Right atrium auricular region (tissue), 2 donors: ENCODE results near the gene SLC18A3. TPM values are rescaled to one million over a fixed set of nuclear protein-coding genes. Genes with fewer than 3 reads are reported as not detected.
A peak's percentile ranks its signal among the peaks of the same experiment; 100 is the strongest.

Experiments used
- DNase-seq: peaks from one replicate; pipeline ENCODE4 v3.0.0-alpha.2; 2019; ENCODE audit warnings: low spot score
- H3K27ac ChIP-seq, 2 donors: fragments of 200-600 bp; sonication (generic); 1 replicate in 1 of 2; 2 replicates in 1 of 2; pipeline ENCODE4 v1.5.1; 2016 to 2019
- H3K27me3 ChIP-seq, 2 donors: fragments of 200-600 bp; sonication (generic); one replicate each; pipeline versions ENCODE4 v1.5.1 to v1.6.0; 2017 to 2019
- H3K36me3 ChIP-seq: fragments of 200-600 bp; sonication (generic); one replicate; pipeline ENCODE4 v1.5.1; 2016
- H3K4me1 ChIP-seq, 2 donors: fragments of 200-600 bp; sonication (generic); one replicate each; pipeline versions ENCODE4 v1.5.1 to v1.6.0; 2017 to 2019
- H3K4me3 ChIP-seq, 2 donors: fragments of 200-600 bp; sonication (generic); 1 replicate in 1 of 2; 2 replicates in 1 of 2; pipeline ENCODE4 v1.5.1; 2017 to 2019; ENCODE audit warnings: mild to moderate bottlenecking in 1 of 2, moderate library complexity in 1 of 2
- H3K9me3 ChIP-seq, 2 donors: fragments of 200-600 bp; sonication (generic); one replicate each; pipeline ENCODE4 v1.5.1; 2019
- total RNA-seq, 2 donors: library from RNA; depleted of rRNA; stranded (reverse); fragments of >200 nt; gene quantifications; one replicate each; pipeline ENCODE4 v1.1.0, GENCODE V29; 2016
- TF ChIP-seq, protein P1 (sequence below), 2 donors: fragments of 200-600 bp; sonication (generic); IDR thresholded peaks; one replicate each; pipeline ENCODE4 v1.5.1; 2019; ENCODE audit warnings: antibody characterized with exemption in 2 of 2

SLC18A3 gene
- total RNA-seq, 2 donors from 2014 or later: not detected

DNA sequence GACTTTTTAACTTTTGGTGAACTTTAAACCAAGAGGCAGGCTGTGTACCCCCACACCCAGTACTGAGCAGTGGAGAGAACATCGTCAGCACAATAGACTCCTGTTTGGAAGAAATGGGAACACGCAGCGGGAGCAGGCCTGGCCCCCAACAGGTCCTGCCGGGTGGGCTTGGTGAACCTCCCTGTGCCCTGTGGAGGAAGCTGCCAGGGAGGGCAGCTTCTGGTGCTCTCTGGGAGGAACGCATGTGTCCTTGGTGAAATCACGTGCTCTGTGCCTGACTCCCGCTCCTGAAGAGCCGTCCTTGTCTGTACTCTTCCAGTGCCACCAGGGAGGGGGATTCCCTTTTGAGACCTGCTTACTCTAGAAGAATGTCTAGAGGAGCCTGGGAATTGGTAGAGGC, 35.3 kb downstream of the SLC18A3 start:
- no peaks in the 10 kb centered on the region for H3K4me1 ChIP-seq
- H3K4me3 ChIP-seq: no peak overlapping the region
- no peak overlapping the region for H3K27ac ChIP-seq
- no peaks in the 10 kb centered on the region for H3K9me3 ChIP-seq
- no peaks in the 10 kb centered on the region for H3K27me3 ChIP-seq
- H3K36me3 ChIP-seq: no peaks in the 10 kb centered on the region
- TF ChIP-seq, protein P1, sequence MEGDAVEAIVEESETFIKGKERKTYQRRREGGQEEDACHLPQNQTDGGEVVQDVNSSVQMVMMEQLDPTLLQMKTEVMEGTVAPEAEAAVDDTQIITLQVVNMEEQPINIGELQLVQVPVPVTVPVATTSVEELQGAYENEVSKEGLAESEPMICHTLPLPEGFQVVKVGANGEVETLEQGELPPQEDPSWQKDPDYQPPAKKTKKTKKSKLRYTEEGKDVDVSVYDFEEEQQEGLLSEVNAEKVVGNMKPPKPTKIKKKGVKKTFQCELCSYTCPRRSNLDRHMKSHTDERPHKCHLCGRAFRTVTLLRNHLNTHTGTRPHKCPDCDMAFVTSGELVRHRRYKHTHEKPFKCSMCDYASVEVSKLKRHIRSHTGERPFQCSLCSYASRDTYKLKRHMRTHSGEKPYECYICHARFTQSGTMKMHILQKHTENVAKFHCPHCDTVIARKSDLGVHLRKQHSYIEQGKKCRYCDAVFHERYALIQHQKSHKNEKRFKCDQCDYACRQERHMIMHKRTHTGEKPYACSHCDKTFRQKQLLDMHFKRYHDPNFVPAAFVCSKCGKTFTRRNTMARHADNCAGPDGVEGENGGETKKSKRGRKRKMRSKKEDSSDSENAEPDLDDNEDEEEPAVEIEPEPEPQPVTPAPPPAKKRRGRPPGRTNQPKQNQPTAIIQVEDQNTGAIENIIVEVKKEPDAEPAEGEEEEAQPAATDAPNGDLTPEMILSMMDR (IDR thresholded peaks at IDR 0.05): no peak
- no peak for DNase-seq

DNA sequence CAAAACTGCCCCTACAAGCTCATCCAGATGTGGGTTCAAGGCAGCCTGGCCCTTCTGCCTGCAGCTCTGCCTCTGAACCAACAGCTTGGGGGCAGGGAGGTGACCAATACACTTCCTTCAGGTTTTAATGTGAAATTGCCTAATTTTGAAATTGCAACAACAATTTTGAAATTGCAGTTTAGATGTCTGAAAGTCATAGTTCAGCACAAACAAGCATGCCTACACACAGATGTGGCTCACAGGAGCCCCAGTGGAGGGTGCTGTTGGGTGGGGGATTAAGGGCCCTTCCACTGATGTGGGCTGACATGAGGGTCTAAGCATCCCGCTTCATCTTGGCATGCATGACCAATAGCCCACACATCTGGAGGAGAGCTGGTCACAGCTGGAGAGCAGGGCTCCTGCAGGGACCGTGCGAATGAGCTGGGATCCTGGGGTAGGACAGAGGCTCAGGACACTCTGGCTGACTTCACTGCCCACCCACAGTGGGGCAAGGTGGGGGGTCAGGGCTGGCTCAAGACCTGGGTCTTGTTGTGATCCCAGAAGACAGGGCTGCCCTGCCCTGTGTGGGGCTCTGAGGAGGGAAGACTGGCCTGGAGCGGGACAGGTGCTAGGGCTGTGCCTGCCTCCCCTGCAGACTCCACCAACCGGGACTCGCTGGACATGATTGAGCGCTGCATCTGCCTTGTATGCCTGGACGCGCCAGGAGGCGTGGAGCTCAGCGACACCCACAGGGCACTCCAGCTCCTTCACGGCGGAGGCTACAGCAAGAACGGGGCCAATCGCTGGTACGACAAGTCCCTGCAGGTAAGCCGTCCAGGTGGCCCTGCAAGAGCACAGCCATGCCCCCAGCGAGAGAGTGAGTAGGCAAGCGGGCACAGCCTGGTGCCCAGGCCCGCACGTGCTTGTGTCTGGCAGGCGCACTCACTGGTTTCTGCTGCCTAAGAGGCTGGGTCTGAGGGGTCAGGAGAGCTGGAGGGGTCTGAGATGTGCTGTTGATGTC, 36.1 kb downstream of the SLC18A3 start:
- TF ChIP-seq, protein P1 (IDR thresholded peaks at IDR 0.05): no peak
- DNase-seq: no peak

DNA sequence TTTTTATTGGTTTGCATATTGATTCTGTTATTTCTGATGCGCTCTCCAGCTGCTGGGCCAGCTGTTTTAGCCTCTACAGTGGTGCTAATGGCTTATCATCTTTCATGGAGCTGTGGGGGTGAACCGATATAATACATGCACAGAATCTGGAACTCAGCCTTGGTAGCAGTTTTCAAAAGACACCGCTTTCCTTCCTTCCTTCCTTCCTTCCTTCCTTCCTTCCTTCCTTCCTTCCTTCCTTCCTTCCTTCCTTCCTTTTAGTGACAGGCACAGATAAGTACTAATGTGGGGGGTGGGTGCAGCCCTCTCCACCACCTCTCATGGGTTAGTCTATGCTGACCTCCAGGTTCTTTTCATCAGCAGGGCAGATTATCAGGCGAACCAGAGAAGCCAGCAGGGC, 37.4 kb downstream of the SLC18A3 start:
- no peaks in the 10 kb centered on the region for H3K9me3 ChIP-seq
- TF ChIP-seq, protein P1 (IDR thresholded peaks at IDR 0.05): no peak
- no peak for DNase-seq
- no peak overlapping the region for H3K4me3 ChIP-seq
- H3K27ac ChIP-seq: no peak overlapping the region
- no peaks in the 10 kb centered on the region for H3K4me1 ChIP-seq
- no peaks in the 10 kb centered on the region for H3K36me3 ChIP-seq
- no peaks in the 10 kb centered on the region for H3K27me3 ChIP-seq

More for the DNA sequence above, 36.1 kb downstream of the SLC18A3 start:
- Histone ChIP-seq H3K9me3 (no peaks in the 10 kb centered on the region), H3K36me3 (no peaks in the 10 kb centered on the region), H3K4me3 (no peak overlapping the region), H3K4me1 (no peaks in the 10 kb centered on the region), H3K27ac (no peak overlapping the region), H3K27me3 (no peaks in the 10 kb centered on the region)

DNA sequence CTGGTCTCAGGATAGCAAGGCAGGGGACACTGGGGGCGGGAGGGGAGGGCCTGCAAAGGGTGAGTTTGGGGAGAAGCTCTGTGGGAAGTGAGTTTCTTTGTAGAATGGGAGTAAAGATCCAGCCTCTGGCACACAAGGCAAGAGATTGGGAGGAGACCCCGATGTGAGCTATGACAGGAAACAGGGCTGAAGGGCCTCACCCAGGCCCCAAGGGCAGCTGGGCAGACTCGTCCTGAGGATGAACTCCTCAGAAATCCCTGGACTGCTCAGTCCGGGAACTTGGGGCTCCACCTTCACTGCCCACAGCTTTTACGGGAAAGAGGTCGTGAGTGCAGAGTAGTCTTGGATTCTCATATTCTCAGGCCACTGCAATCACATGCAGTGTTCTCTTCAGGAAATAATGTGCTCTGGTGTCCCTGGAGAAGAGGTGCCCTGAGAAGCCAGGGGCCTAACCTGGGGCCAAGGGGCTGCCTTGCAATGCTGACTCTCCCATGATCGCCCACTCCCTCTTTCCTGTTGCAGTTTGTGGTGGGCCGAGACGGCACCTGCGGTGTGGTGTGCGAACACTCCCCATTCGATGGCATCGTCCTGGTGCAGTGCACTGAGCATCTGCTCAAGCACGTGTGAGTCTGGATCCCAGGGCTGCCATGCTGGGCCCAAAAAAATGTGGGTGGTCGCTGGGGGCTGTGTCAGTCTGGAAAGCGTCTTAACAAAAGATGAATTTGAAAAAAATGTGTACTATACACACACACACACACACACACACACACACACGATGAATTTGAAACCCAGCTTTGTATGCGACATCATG, 38.1 kb downstream of the SLC18A3 start:
- TF ChIP-seq, protein P1 (IDR thresholded peaks at IDR 0.05): no peak
- DNase-seq: peak; percentile 32
- H3K27ac ChIP-seq: no peak overlapping the region

DNA sequence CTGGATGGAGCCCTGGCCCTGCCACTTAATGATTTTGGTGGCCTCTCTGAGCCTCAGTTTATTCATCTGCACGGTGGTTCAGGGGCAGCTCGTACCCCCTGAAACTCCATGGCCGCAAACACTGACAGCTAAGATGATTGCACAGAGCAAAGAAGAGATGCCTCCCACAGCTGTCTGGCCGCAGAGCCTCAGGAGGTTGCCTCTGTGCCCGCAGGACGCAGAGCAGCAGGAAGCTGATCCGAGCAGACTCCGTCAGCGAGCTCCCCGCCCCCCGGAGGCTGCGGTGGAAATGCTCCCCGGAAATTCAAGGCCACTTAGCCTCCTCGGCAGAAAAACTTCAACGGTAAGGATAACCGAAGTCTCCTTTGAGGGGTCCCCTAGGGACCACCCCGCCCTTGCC, 39.2 kb downstream of the SLC18A3 start:
- no peaks in the 10 kb centered on the region for H3K4me1 ChIP-seq
- no peak overlapping the region for H3K4me3 ChIP-seq
- TF ChIP-seq, protein P1 (IDR thresholded peaks at IDR 0.05): no peak
- no peak overlapping the region for H3K27ac ChIP-seq
- DNase-seq: peak; percentile 32
- no peaks in the 10 kb centered on the region for H3K27me3 ChIP-seq
- H3K9me3 ChIP-seq: no peaks in the 10 kb centered on the region
- no peaks in the 10 kb centered on the region for H3K36me3 ChIP-seq

More for the DNA sequence above, 38.1 kb downstream of the SLC18A3 start:
- no peaks in the 10 kb centered on the region for H3K4me1 ChIP-seq
- H3K9me3 ChIP-seq: no peaks in the 10 kb centered on the region
- no peaks in the 10 kb centered on the region for H3K27me3 ChIP-seq
- H3K4me3 ChIP-seq: no peak overlapping the region
- no peaks in the 10 kb centered on the region for H3K36me3 ChIP-seq
